Measurements from ENCODE around the gene TREX2.
A peak's percentile ranks its signal among the peaks of the same experiment; 100 is the strongest.

The TREX2 gene

GRCh38 chrX:153433161-153433680 is 12.6 kb downstream of the TREX2 start:
- DNase-seq: no peak

GRCh38 chrX:153430796-153431195 is 15.1 kb downstream of the TREX2 start:
- DNase-seq: no peak

GRCh38 chrX:153426204-153426603 is 19.7 kb downstream of the TREX2 start:
- DNase-seq: no peak

- DNase-seq: no peak
Measured at GRCh38 chrX:153423652-153424051, 22.2 kb downstream of the TREX2 start.

GRCh38 chrX:153421856-153422255 is 24.0 kb downstream of the TREX2 start:
- DNase-seq: no peak

GRCh38 chrX:153420851-153421599 is 24.8 kb downstream of the TREX2 start:
- no peak for DNase-seq

GRCh38 chrX:153417637-153418036 is 28.2 kb downstream of the TREX2 start:
- no peak for DNase-seq

GRCh38 chrX:153416781-153417450 is 28.9 kb downstream of the TREX2 start:
- DNase-seq: no peak

- DNase-seq: no peak
Measured at GRCh38 chrX:153414856-153415510, 30.9 kb downstream of the TREX2 start.

- DNase-seq: no peak
Measured at GRCh38 chrX:153413731-153414130, 32.1 kb downstream of the TREX2 start.

GRCh38 chrX:153412746-153413720 is 32.8 kb downstream of the TREX2 start:
- no peak for DNase-seq

- no peak for DNase-seq
Measured at GRCh38 chrX:153411988-153412574, 33.8 kb downstream of the TREX2 start.

- DNase-seq: peak; percentile 42
Measured at GRCh38 chrX:153411255-153411987, 34.4 kb downstream of the TREX2 start, which contains the start of gene ZFP92. TSS of gene ZFP92 (plus strand) at chrX:153411472. CDS start at chrX:153418323, 6,851 bp downstream.

GRCh38 chrX:153410888-153411254 is 35.0 kb downstream of the TREX2 start:
- no peak for DNase-seq

- DNase-seq: no peak
Measured at GRCh38 chrX:153410373-153410772, 35.5 kb downstream of the TREX2 start.

GRCh38 chrX:153409414-153410101 is 36.3 kb downstream of the TREX2 start:
- no peak for DNase-seq

- DNase-seq: no peak
Measured at GRCh38 chrX:153408871-153409351, 36.9 kb downstream of the TREX2 start.

GRCh38 chrX:153408221-153408721 is 37.6 kb downstream of the TREX2 start:
- DNase-seq: no peak

- DNase-seq: no peak
Measured at GRCh38 chrX:153407736-153408135, 38.1 kb downstream of the TREX2 start.

- DNase-seq: no peak
Measured at GRCh38 chrX:153406903-153407302, 39.0 kb downstream of the TREX2 start.

Measured in CD4-positive, alpha-beta T cell treated with Interferon gamma for 1 hour (primary cell).